ENCODE measurements around the gene ABLIM3. TPM values are rescaled to one million over a fixed set of nuclear protein-coding genes. Genes with fewer than 3 reads are reported as not detected.

Gene ABLIM3
- total and polyA plus RNA-seq, 9 of the 15 experiments (the other 6 are each of a cell fraction or from before 2014, with no cell fraction given), result 0.03 to 0.38 (median 0.11) TPM

GRCh38 chr5:149212198-149212951 is 71.1 kb downstream of the ABLIM3 start:
- in situ Hi-C loops (cut with MboI), result no loop called here
- TF ChIP-seq ZBTB33 (CRISPR knock-in tag; IDR thresholded peaks at IDR 0.05) (no peak), GABPB1 (CRISPR knock-in tag; IDR thresholded peaks at IDR 0.05) (no peak), ETV6 (IDR thresholded peaks at IDR 0.05; ENCODE audit: borderline replicate concordance in 1 of 2, low read depth in 2 of 2, low read length in 1 of 2) (no peak), ETV6 (CRISPR knock-in tag; IDR thresholded peaks at IDR 0.05; ENCODE audit: borderline replicate concordance) (no peak), NCOA2 (IDR thresholded peaks at IDR 0.05; ENCODE audit: partially characterized antibody in 2 of 2) (no peak), ZFP91 (CRISPR knock-in tag; IDR thresholded peaks at IDR 0.05) (no peak), ASH1L (IDR thresholded peaks at IDR 0.05; ENCODE audit: borderline replicate concordance, low read depth, partially characterized antibody) (no peak), C11orf30 (IDR thresholded peaks at IDR 0.05; ENCODE audit: low read depth) (peak; percentile 37; the same call in 1 of the 2 replicates), ZFX (CRISPR knock-in tag; IDR thresholded peaks at IDR 0.05) (no peak), MTA1 (IDR thresholded peaks at IDR 0.05; ENCODE audit: borderline replicate concordance) (no peak), SMARCE1 (IDR thresholded peaks at IDR 0.05) (no peak), TARDBP (IDR thresholded peaks at IDR 0.05) (no peak), KDM1A (IDR thresholded peaks at IDR 0.05) (no peak), ZNF316 (IDR thresholded peaks at IDR 0.05) (peak; percentile 63), FOXA3 (CRISPR knock-in tag; conservative IDR thresholded peaks at IDR 0.05 in 1 of 2, IDR thresholded peaks at IDR 0.05 in 1 of 2) (peak in 1 of 2 experiments; percentile 50; a peak in 1 of 4 replicates), RBM39 (optimal IDR thresholded peaks at IDR 0.05; ENCODE audit: low read depth, low read length) (no peak), ATF3 (IDR thresholded peaks at IDR 0.05) (peak; percentile 22; the same call in 1 of the 2 replicates), ATF3 (CRISPR knock-in tag; conservative IDR thresholded peaks at IDR 0.05) (no peak), MAFF (IDR thresholded peaks at IDR 0.05; ENCODE audit: low read length) (0 out of 2 replicates have a peak, but pooled peaks have one; percentile 12)

More at GRCh38 chr5:149212198-149212951, 71.1 kb downstream of the ABLIM3 start:
- H2AFZ ChIP-seq (ENCODE audit: low read depth, low read length), result no peak overlapping the region
- DNase-seq (ENCODE audit: extremely low read depth in 1 of 4, low spot score in 3 of 4) (no peak), FAIRE-seq (no peak), ATAC-seq (no peak)
- H3K9me3 ChIP-seq (replicated peaks; ENCODE audit: control insufficient read depth, insufficient read depth, low read depth, low read length), result no peaks in the 10 kb centered on the region
- BruUV-seq (replicated peaks), result no TSS peak
- H3K79me2 ChIP-seq (ENCODE audit: control insufficient read depth, insufficient read depth, low read length), result no peaks in the 10 kb centered on the region
- POLR2A ChIA-PET, result interaction anchor here (0.6 to 2.7 kb wide), 2 partner anchors 11 to 58 kb away, joined by 3 to 11 read pairs; no protein-coding TSS in a partner anchor
- H4K20me1 ChIP-seq (replicated peaks; ENCODE audit: control insufficient read depth, insufficient read depth, low read length), result no peaks in the 10 kb centered on the region; the same call in none of the 2 replicates
- no peaks in the 10 kb centered on the region for H3K36me3 ChIP-seq (ENCODE audit: control insufficient read depth, insufficient read depth, low read length)
- H3K9ac ChIP-seq (ENCODE audit: insufficient read depth in 1 of 2, low read depth in 2 of 2, low read length in 2 of 2), result no peak overlapping the region
- H3K4me2 ChIP-seq (ENCODE audit: insufficient read depth, low read length), result no peak overlapping the region
- H3K9me1 ChIP-seq (ENCODE audit: control insufficient read depth, insufficient read depth, low read length), result no peaks in the 10 kb centered on the region
- H3K4me3 ChIP-seq, result no peak overlapping the region
- CTCF ChIA-PET (ENCODE audit: low intra/inter-chr PET ratio), result no interaction called here
- H3K27me3 ChIP-seq (ENCODE audit: control insufficient read depth in 2 of 2, insufficient read depth in 2 of 2, low read length in 2 of 2), result peaks cover 6 to 38% of the 10 kb centered on the region in 2 experiments
- no peak overlapping the region for H3K27ac ChIP-seq (ENCODE audit: extremely low read depth, low read depth, low read length)
- intact Hi-C loops (cut with micrococcal nuclease), result no loop called here
- WGBS (ENCODE audit: insufficient coverage, low coverage, missing lambda C conversion rate), result under 1% methylated on average over 6 of the region's 7 CpGs
- H3K4me1 ChIP-seq (replicated peaks in 1 of 2; ENCODE audit: control insufficient read depth in 2 of 2, insufficient read depth in 2 of 2, low read length in 2 of 2), result no peaks in the 10 kb centered on the region; a peak in 1 of 5 replicates

Measured in K562 (cell line).